HG02970 (cell line): ENCODE measurements around the gene NACAD.
"Not testable (repeated sequence)": the region's sequence is repeated elsewhere in the genome, so short reads cannot be mapped to it uniquely, and the experiment has no call there.

Experiments used
- ATAC-seq: cut with Tn5 transposase; IDR thresholded peaks from one replicate; pipeline ENCODE4 v1.9.1; 2021; ENCODE audit warnings: mild to moderate bottlenecking, moderate library complexity, moderate number of reproducible peaks; ENCODE audit not compliant: unreplicated experiment, low FRiP score

The NACAD gene

DNA sequence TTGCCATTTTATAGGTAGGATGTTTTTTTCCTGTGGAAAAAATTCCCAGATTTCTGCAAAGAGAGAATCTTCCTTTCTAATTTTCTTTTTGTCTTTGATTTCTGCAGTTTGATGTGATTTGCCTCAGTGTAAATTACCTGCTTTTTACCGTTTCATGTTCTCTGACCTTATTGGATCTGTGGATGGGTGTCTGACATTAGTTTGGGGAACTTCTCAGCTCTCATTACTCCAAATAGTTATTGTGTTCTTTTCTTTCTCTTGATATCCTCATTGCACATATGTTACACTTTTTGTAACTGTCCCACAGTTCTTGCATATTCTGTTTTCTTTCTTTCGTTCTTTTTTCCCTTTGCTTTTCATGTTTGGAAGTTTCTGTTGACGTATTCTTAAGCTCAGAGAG lies 28.5 kb downstream of the NACAD start:
- no peak for ATAC-seq

- ATAC-seq = no peak
Measured at GRCh38 chr7:45057878-45058277, 30.9 kb downstream of the NACAD start.

GRCh38 chr7:45055594-45056219 lies 33.1 kb downstream of the NACAD start:
- ATAC-seq = no peak

DNA sequence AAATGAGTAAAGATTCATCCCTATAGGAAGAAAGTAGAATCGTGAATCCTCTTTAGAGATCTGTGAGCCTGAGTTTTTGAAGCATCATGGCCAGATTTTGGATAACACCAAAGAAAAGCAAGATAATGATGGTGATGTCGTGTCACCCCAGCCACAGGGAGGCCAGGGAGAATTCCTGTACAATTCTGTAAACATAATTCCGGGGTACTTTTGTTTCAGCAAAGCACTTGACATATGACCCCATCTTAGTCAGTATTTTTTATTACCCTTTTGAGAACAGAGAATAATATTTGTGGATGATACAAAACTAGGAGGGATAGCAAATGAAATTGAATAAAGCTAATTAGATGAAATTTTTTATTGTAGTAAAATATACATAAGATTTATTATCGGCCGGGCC lies 33.8 kb downstream of the NACAD start:
- ATAC-seq = no peak

DNA sequence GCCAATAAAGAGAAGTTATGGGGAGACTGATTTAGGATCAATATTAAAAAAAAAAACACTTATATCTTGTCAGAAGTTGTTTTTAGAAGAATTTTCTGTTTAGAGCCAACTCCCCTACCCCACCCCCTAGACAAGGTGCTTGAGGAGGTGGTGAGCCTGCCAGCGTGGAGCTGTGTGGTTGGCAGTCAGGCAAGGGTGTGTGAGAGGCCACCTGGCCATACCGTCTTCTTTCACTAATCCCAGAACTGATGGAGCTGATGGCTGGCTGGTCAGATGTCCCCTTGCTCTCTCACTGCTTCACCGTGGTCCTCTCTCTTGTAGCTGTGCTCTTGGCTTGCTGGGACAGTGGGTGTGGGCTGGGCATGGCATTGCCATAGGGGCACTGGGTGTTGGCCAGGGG lies 34.3 kb downstream of the NACAD start:
- no peak for ATAC-seq

DNA sequence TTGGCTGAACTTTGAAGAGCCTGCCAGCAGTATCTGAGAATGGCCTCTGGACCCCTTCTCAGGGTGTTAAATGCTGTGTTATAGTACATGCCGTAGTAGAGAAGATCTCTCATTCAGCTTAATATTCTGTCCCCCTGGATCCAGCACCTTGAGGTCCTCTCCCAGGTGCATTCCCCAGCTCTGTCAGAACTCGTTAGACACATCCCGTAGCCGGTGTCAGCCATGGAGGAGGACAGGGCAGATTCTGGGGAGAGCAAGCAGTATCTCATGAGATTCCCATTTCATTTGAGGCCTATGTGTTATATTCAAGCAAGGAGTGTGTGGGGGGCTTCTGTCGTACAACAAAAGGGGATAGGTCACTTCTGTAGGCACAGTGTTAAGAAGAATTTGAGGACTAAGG lies 34.8 kb downstream of the NACAD start:
- no peak for ATAC-seq

GRCh38 chr7:45053401-45053800 lies 35.4 kb downstream of the NACAD start:
- ATAC-seq = no peak

DNA sequence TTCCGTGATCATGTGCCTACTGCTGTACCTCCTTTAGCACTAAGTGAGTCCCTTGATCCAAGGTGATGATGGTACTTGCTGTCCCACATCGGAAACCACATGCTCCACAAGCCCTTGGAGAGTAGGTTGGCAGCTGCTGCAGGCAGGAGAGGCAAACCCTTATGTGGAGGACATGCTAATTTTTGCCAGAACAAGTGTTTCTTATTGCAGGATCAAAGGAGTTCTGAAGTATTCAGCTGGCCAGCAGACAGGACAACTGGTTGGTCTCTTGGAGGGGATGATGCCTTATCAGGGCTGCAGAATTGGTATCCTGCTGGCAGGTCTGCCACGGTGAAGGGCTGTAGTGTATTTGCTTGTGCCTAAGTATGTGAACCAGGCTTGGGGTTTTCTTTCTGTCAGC lies 36.8 kb downstream of the NACAD start:
- ATAC-seq = no peak

DNA sequence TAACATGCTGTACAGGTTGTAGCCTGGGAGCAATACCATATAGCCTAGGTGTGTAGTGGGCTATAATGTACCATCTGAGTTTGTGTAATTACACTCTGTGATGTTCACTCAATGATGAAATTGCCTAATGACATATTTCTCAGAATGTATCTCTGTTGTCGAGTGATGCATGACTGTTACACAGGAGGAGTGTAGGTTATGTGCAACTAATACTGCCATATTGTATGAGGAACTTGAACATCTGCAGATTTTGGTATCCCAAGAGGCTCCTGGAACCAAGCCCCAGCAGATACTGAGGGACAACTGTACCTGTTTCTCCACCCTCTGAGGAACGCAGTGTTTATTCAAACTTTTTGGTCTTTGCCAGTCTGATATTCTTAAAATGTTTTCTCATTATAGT lies 38.6 kb downstream of the NACAD start:
- no peak for ATAC-seq

DNA sequence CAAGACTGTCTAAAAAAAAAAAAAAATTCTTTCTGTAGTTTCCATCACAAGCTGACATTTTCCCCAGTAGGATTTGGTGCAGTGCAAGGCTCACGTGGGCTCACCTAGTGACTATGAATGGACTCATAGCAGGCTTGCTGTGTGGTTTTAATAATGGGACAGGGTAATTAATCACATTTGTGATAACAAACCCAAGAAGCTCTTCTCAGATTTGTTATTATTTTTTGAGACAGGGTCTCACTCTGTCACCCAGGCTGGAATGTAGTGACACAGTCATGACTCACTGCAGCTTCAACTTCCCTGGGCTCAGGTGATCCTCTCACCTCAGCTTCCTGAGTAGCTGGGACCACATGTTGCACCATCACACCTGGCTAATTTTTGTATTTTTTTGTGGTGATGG lies 40.0 kb downstream of the NACAD start:
- no peak for ATAC-seq

DNA sequence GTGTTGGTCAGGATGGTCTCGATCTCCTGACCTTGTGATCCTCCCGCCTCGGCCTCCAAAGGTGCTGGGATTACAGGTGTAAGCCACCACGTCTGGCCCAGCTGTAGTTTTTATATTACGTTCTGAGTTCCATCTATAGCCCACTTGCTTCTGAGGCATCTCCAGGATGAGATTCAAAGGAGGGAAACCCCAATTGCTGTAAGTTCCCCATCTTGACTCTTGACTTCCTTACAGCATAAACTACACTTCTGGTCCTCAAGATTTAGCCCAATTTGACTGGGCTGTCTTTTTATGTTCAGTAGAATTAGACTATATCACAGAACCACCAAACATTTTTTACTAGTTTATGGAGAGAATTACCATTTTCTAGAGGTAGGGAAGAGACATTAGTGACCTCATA lies 44.4 kb downstream of the NACAD start:
- ATAC-seq = no peak

DNA sequence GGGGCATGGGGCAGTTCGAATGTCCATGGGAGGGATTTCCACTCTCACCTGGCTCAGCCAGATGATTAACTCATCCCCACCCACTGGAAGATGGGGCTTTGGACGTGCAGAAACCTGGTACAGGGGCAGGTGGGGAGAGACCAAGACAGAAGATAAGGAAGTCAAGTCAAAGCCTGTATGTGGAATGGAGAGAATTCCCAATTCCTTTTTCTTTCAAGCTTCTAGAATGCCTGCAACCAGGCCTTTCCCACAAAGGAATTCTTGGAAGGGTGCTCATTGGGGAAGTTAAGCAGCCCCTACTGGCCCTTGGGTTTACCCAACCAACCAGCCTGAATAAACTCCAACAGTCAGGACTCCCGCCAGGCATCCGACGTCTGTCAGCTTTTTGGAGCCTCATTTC lies 49.7 kb downstream of the NACAD start:
- ATAC-seq = no peak

DNA sequence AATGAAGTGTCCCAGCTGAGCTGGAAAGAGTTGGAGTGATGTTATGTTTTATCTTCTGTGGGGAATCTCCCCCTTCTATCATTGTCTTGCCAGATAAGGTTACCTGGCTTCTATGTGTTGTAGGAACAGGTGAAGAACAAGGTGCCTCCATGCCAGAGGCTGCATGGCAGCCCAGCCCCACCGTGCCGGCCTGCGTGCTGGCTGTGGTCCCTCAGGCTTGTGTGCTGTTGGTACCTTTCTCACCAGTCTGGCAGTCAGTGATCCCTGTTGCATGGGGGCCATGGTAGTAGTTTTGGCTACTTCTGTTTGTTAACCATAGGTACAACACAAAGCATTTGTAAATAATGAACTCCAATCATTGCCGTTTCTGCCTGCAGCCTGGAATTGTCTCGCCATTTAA lies 50.9 kb downstream of the NACAD start:
- ATAC-seq = no peak

DNA sequence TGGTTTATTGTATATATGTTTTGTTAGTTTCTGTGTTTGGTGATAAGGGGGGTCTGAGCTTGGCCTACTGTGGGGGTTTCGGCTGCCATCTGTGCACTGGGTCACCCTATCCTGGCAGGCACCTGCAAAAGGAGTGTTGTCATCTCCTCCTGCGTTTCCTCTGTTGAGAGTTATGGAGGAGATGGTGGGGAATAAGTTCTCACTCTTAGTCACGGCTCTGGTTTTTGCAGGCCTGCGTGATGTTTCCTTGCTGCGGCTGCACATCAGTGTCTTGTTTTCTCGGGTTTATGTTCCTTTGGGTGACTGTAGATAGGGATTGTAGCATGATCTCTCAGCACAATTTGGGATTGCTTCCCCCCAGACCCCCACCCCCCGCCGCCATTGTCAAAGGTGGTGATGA lies 52.0 kb downstream of the NACAD start:
- no peak for ATAC-seq

GRCh38 chr7:45036317-45036716 lies 52.5 kb downstream of the NACAD start:
- no peak for ATAC-seq

GRCh38 chr7:45035893-45036292 lies 52.9 kb downstream of the NACAD start:
- ATAC-seq = no peak

DNA sequence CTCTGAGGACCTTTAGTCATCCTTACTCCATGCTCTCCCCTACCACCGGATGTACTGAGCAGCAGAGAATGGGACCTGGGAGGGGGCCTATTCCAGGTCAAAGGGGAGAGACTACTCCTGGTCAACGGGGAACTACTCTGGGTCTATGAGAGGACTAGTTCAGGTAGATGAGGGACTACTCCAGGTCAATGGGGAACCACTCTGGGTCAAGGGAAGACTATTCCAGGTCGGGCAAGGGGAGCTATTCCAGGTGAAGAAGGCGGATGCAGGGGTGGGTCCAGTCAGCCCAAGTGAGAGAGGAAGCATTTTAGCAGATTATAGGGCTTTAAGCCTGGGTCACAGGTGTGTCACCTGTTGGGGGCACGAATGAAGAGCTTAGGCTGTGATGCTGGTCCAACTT lies 53.4 kb downstream of the NACAD start:
- ATAC-seq = no peak

GRCh38 chr7:45034710-45035109 lies 54.1 kb downstream of the NACAD start:
- ATAC-seq = not testable (repeated sequence)

GRCh38 chr7:45033931-45034290 lies 54.9 kb downstream of the NACAD start:
- no peak for ATAC-seq

GRCh38 chr7:45033261-45033930 lies 55.4 kb downstream of the NACAD start:
- no peak for ATAC-seq

DNA sequence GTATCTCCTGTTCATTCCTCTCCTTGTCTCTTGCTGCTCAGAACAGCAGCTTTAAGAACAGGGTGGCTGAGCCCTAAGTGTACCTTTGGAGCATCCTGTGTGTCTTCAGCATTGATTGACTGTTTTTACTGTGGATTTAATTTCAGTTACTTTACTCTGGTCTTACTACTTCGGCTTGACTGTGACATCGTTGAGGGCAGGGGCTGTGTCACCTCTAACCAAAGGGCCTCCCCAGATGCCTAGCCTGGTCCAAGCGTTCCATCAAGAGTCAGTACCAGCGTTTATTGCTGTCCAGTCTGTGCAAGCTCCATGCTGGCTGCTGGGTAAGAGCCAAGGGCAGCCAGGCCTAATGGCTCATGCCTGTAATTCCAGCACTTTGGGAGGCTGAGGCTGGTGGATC lies 56.3 kb downstream of the NACAD start:
- ATAC-seq = no peak

DNA sequence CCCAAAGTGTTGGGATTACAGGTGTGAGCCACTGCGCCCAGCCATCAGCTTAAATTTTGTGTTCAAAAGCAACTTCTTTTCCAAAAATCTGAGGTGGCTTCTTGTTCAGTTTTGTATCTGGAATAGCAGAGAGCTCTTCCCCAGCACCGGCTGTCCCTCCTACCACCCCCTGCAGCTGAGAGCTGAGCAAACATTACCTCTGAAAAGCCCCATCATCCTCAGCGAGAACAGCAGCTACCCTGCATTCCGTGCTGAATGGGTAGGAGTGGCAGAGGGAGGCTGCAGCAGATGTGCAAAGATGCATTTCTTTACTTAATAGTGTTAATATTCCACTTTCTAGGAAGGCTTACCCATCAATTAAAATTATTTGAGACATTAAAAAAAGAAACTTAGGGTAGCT lies 56.9 kb downstream of the NACAD start:
- ATAC-seq = no peak
